ENCODE measurements around the gene TEX51.

DNA sequence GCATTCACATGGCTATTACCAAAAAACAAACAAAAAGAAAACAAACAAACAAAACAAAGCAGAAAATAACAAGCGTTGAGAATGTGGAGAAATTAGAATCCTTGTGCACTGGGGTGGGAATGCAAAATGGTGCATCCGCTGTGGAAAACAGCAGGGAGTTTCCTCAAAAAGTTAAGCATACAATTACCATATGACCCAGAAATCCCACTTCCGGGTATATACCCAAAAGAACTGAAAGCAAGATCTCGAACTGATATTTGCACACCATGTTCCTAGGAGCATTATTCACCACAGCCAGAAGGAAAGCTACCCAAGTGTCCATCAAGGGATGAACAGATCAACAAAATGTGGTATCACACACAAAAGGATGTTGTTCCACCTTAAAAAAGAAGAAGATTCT is 17.9 kb upstream of the TEX51 start:
- TF ChIP-seq, protein P1, sequence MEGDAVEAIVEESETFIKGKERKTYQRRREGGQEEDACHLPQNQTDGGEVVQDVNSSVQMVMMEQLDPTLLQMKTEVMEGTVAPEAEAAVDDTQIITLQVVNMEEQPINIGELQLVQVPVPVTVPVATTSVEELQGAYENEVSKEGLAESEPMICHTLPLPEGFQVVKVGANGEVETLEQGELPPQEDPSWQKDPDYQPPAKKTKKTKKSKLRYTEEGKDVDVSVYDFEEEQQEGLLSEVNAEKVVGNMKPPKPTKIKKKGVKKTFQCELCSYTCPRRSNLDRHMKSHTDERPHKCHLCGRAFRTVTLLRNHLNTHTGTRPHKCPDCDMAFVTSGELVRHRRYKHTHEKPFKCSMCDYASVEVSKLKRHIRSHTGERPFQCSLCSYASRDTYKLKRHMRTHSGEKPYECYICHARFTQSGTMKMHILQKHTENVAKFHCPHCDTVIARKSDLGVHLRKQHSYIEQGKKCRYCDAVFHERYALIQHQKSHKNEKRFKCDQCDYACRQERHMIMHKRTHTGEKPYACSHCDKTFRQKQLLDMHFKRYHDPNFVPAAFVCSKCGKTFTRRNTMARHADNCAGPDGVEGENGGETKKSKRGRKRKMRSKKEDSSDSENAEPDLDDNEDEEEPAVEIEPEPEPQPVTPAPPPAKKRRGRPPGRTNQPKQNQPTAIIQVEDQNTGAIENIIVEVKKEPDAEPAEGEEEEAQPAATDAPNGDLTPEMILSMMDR (IDR thresholded peaks at IDR 0.05; ENCODE audit: low read length) = no peak
- no peak for TF ChIP-seq EZH2 (optimal IDR thresholded peaks at IDR 0.05; ENCODE audit: low read depth, low read length)
